ENCODE results near the gene GGTA1.

The GGTA1 gene

GRCh38 chr9:121542025-121542424 lies 42.4 kb upstream of the GGTA1 start:
- no peak for TF ChIP-seq CTCF (conservative IDR thresholded peaks at IDR 0.05; ENCODE audit: low read depth, low read length)
- H3K79me2 ChIP-seq (ENCODE audit: insufficient read depth, low read depth) = no peaks in the 10 kb centered on the region
- no peak overlapping the region for H3K4me3 ChIP-seq (IDR thresholded peaks at IDR 0.05; ENCODE audit: insufficient read depth, low read depth, low read length)
- no peak overlapping the region for H3K9ac ChIP-seq
- no peaks in the 10 kb centered on the region for H3K4me1 ChIP-seq (ENCODE audit: low read depth, poor library complexity, severe bottlenecking)
- H4K20me1 ChIP-seq (ENCODE audit: insufficient read depth) = no peaks in the 10 kb centered on the region
- no peaks in the 10 kb centered on the region for H3K36me3 ChIP-seq (ENCODE audit: insufficient read depth)
- H2AFZ ChIP-seq (ENCODE audit: low read depth) = no peak overlapping the region
- peaks cover 4% of the 10 kb centered on the region; the same call in 1 of the 2 replicates for H3K27me3 ChIP-seq (ENCODE audit: insufficient read depth, low read depth)
- no peak overlapping the region for H3K27ac ChIP-seq
- no peak overlapping the region for H3K4me2 ChIP-seq

- Histone ChIP-seq H2AFZ (ENCODE audit: low read depth) (no peak overlapping the region), H3K4me2 (no peak overlapping the region), H3K36me3 (ENCODE audit: insufficient read depth) (no peaks in the 10 kb centered on the region), H3K79me2 (ENCODE audit: insufficient read depth, low read depth) (no peaks in the 10 kb centered on the region), H3K27ac (no peak overlapping the region), H3K9ac (no peak overlapping the region), H3K27me3 (ENCODE audit: insufficient read depth, low read depth) (no peaks in the 10 kb centered on the region), H3K4me3 (IDR thresholded peaks at IDR 0.05; ENCODE audit: insufficient read depth, low read depth, low read length) (no peak overlapping the region), H4K20me1 (ENCODE audit: insufficient read depth) (no peaks in the 10 kb centered on the region), H3K4me1 (ENCODE audit: low read depth, poor library complexity, severe bottlenecking) (no peaks in the 10 kb centered on the region)
- no peak for TF ChIP-seq CTCF (conservative IDR thresholded peaks at IDR 0.05; ENCODE audit: low read depth, low read length)
These were observed 41.6 kb upstream of the GGTA1 start for GRCh38 chr9:121541256-121541655.

GRCh38 chr9:121538221-121538620 lies 38.6 kb upstream of the GGTA1 start:
- no peak overlapping the region for H3K27ac ChIP-seq
- H3K79me2 ChIP-seq (ENCODE audit: insufficient read depth, low read depth) = no peaks in the 10 kb centered on the region
- no peak overlapping the region for H2AFZ ChIP-seq (ENCODE audit: low read depth)
- H3K4me2 ChIP-seq = no peak overlapping the region
- H3K4me1 ChIP-seq (ENCODE audit: low read depth, poor library complexity, severe bottlenecking) = no peaks in the 10 kb centered on the region
- H4K20me1 ChIP-seq (ENCODE audit: insufficient read depth) = no peaks in the 10 kb centered on the region
- TF ChIP-seq CTCF (conservative IDR thresholded peaks at IDR 0.05; ENCODE audit: low read depth, low read length) = no peak
- H3K4me3 ChIP-seq (IDR thresholded peaks at IDR 0.05; ENCODE audit: insufficient read depth, low read depth, low read length) = no peak overlapping the region
- H3K27me3 ChIP-seq (ENCODE audit: insufficient read depth, low read depth) = no peaks in the 10 kb centered on the region
- no peaks in the 10 kb centered on the region for H3K36me3 ChIP-seq (ENCODE audit: insufficient read depth)
- no peak overlapping the region for H3K9ac ChIP-seq

- H2AFZ ChIP-seq (ENCODE audit: low read depth) = no peak overlapping the region
- H3K4me2 ChIP-seq = no peak overlapping the region
- H3K4me3 ChIP-seq (IDR thresholded peaks at IDR 0.05; ENCODE audit: insufficient read depth, low read depth, low read length) = no peak overlapping the region
- H4K20me1 ChIP-seq (ENCODE audit: insufficient read depth) = no peaks in the 10 kb centered on the region
- no peaks in the 10 kb centered on the region for H3K36me3 ChIP-seq (ENCODE audit: insufficient read depth)
- H3K9ac ChIP-seq = no peak overlapping the region
- no peak for TF ChIP-seq CTCF (conservative IDR thresholded peaks at IDR 0.05; ENCODE audit: low read depth, low read length)
- H3K27ac ChIP-seq = no peak overlapping the region
- no peaks in the 10 kb centered on the region for H3K4me1 ChIP-seq (ENCODE audit: low read depth, poor library complexity, severe bottlenecking)
- no peaks in the 10 kb centered on the region for H3K79me2 ChIP-seq (ENCODE audit: insufficient read depth, low read depth)
- H3K27me3 ChIP-seq (ENCODE audit: insufficient read depth, low read depth) = no peaks in the 10 kb centered on the region
These were observed 37.6 kb upstream of the GGTA1 start for GRCh38 chr9:121537283-121537682.

Measured in KMS-11 (cell line).